IPS-18c (cell line): ENCODE data around the gene SELENOK.

Experiments
- H3K4me3 ChIP-seq: 2 replicates; pipeline ENCODE4 v1.7.0; 2013; ENCODE audit warnings: low read depth, mild to moderate bottlenecking, low read length, moderate library complexity; ENCODE audit not compliant: insufficient read depth
- H3K9me3 ChIP-seq: one replicate; pipeline ENCODE4 v1.6.1; 2013; ENCODE audit warnings: mild to moderate bottlenecking, low read length, moderate library complexity; ENCODE audit not compliant: control insufficient read depth, insufficient read depth

Gene SELENOK

DNA sequence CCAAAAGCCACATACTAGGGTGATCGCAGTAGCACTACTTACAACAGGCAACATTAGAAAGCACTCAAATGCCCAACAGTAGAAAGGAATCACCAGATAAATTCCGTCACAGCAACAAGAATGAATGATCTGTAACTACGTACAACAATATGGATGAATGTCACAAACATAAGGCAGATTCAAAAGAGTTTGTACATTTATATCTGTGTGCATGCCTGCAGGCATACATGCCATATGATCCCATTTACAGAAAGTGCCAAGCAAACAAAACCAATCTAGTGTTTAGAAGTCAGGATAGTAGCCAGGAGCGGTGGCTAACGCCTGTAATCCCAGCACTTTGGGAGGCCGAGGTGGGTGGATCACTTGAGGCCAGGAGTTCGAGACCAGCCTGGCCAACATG is 41.7 kb downstream of the SELENOK start:
- no peak overlapping the region for H3K4me3 ChIP-seq
- no peaks in the 10 kb centered on the region for H3K9me3 ChIP-seq

GRCh38 chr3:53846851-53847155 is 44.9 kb downstream of the SELENOK start:
- H3K4me3 ChIP-seq: peak overlapping the region; percentile 66
- H3K9me3 ChIP-seq: no peaks in the 10 kb centered on the region

DNA sequence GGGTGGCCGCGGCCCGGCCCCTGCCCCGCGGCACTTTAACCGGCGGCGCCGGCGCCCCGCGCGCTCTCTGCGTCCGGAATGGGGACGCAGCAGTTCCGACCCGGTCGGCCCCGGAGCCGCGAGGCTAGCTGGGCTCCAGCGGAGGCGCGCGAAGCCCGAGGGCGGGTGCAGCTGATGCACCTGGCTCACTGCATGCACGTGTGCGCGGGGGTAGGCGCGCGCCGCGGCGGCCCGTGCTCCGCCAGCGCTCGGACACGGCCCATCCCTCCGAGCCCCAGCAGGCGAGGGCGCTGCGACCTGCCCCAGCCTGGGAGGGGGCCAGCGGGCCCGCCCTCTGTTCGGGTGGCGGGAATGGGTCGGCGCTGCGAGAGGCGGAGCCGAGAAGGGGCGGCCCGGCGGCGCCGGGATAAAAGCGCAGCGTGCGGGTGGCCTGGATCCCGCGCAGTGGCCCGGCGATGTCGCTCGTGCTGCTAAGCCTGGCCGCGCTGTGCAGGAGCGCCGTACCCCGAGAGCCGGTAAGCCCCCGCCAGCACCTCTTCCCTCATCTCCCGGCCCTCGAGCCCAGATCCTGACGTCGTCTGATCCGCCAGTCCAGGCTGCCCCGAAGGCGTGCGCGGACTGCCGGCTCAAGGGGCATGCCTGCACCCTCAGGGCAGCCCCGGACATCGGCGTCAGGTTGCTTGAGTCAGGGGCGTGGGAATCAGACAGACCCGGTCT is 45.4 kb downstream of the SELENOK start, which contains the start of the genes CHDH and IL17RB:
CHDH (minus strand) TSS at position 286 of the 717 bp plus-strand sequence. CDS start 22,411 bp downstream, outside the sequence.
IL17RB (plus strand) TSS at position 435 of the 717 bp plus-strand sequence; CDS start at position 456, 21 bp downstream.
- Histone ChIP-seq H3K4me3 (peak within 1 kb of the TSS; percentile 66), H3K9me3 (no peaks in the 10 kb centered on the region)

- Histone ChIP-seq H3K9me3 (no peaks in the 10 kb centered on the region), H3K4me3 (peak overlapping the region; percentile 66)
Measured at GRCh38 chr3:53845881-53846133, 45.9 kb downstream of the SELENOK start.

DNA sequence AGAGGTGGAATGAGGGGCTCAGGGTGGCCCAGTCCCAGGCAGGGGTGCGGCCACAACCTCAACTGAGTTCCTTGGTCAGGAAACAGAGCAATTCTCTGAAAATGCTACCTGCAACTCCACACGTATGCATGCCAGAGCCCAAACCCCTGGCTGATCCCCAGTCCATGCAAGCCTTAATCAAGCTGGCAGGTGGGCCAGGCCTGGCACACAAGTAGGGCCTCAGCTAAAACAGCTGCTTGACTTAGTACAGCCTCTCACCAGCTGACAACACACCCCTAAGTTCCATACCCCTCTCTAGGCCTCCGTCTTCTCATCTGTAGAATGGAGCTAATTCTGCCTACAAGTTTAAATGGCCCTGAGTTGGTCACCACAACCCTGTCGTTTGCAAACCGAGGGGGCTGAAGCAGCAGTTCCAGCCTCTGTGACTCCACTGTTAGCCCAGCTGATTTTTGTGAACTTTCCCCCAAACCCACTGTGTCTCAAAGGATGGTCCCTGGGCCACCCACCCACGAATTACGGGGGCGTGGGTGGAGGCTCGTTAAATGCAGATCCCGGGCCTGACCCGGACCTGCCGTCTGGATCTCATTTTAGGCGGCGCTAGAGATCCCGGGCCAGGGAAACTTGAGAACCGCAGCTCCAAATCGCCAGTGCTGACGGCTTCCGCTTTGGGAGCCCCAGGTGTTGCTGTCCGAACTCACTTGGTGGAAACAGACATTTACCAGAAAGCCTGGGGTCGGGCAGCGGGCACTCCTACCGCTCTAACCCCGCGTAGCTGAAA is 46.4 kb downstream of the SELENOK start:
- H3K9me3 ChIP-seq: no peaks in the 10 kb centered on the region
- peak overlapping the region; percentile 66 for H3K4me3 ChIP-seq

GRCh38 chr3:53844262-53845102 is 47.2 kb downstream of the SELENOK start:
- no peak overlapping the region for H3K4me3 ChIP-seq
- no peaks in the 10 kb centered on the region for H3K9me3 ChIP-seq

DNA sequence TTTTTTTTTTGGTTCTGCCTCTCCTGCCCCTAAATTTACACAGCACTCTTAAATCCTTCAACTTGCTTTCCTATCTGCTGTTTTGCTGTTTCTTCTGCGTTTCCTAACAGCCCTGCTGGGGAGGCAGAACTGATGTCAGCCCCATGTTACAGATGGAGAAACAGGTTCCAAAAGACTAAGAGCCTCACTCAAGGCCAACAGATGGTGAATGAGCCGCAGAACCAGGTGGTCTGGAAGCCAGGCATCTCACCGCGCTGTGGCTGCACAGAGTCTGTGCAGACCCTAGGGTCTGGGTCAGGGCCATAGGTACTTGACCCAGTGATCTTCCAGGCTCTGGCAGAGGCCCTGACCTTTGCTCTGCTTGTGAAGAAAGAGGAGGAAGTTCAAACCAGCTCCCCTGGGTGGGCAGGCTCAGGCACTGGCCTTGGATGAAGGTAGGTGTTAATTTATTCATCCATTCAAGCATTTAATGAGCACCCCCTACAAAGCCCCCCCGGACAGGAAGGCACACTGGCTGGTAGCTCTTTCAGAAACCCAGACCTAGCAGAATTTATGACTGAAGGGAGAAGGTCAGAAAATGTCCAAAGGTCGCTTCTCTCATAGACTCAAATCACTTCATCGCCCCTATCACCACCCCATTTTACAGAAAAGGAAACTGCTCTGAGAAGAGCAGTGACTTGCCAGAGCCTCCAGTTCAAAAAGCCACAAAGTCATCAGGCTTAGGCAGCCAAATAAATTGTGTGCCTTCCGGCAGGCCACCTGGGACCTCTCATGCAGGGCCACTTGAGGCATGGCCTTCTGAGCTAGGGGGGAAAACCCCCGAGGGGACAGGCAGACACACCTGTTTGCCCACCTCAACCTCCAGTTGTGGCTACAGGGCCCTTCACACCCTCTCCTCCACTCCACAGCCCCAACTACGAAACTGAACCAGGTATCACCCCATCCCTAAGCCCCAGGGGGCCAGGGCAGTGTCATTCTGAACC is 48.2 kb downstream of the SELENOK start:
- Histone ChIP-seq H3K4me3 (no peak overlapping the region), H3K9me3 (no peaks in the 10 kb centered on the region)

DNA sequence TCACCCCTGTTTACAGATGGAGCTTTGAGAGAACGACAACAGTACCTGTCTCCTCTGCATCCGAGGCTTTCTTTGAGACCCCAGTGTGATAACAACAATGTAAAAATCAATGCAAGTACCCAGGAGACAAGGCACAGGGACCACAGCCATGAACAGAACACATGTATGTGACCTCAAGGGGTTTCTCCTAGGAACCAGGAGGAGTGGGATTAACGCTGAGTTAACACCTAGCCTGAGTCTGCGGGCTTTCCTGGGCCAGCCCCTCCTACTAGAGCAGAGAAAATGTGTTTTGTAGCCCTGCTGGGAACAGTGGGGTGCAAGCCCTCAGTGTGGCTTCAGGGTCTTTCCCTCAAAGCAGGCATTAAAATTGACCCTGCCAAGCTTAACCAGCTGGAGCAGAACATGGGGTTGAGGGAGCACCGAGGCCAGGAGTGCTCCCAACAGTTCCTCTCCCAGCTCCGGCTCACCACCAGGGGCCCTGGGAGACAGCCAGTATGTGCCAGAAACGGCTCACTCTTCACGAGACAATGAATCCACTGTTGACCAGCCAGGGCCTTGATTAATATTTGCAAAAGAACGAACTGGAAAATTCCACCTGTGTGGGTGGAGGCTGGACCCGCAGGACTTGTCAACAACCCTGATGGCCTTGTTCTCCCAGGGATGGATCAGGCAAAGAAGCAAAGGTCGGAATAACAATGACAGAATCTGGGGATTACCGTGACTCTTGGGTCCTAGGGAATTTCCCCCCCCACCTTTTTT is 49.0 kb downstream of the SELENOK start:
- H3K4me3 ChIP-seq: no peak overlapping the region
- no peaks in the 10 kb centered on the region for H3K9me3 ChIP-seq

- no peaks in the 10 kb centered on the region for H3K9me3 ChIP-seq
- no peak overlapping the region for H3K4me3 ChIP-seq
Measured at GRCh38 chr3:53841296-53841695, 50.4 kb downstream of the SELENOK start.

GRCh38 chr3:53837331-53837730 is 54.3 kb downstream of the SELENOK start:
- H3K9me3 ChIP-seq: no peaks in the 10 kb centered on the region
- no peak overlapping the region for H3K4me3 ChIP-seq

DNA sequence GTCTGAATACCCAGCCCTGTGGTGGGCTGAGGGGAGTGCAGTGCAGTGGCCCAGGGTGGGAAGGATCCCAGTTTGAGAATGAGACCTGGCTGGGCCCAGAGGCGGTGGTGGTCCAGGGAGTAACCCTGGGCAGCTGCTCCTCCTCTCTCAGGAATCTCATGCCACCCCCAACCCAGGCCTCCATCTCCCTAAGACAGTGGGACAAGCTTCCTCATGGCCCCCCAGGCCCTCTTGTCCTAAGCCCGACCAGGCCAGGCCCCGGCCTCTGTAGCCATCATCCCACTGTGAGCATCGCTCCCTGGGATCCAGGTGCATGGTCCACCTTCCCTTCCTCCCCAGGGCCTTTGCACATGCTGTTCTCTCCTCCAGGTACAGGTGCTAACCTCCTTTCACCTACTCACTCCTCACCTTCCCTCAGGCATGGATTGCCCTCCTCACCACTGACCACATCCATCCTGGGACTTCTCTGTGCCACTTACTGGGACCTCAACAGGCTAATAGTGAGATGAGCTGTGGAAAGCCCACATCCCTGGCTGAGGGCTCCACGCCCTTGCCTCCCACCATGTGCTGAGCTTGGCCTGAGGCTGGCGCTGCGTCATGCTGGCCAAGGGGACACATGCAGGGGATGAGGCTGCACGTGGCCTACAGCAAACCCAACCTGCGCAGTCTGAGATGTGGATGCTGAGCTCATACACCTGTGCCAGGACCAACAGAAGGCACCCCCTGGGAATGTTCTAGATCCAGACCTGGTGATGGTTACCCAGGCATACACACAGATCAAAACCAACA is 55.4 kb downstream of the SELENOK start:
- H3K9me3 ChIP-seq: no peaks in the 10 kb centered on the region
- H3K4me3 ChIP-seq: no peak overlapping the region

DNA sequence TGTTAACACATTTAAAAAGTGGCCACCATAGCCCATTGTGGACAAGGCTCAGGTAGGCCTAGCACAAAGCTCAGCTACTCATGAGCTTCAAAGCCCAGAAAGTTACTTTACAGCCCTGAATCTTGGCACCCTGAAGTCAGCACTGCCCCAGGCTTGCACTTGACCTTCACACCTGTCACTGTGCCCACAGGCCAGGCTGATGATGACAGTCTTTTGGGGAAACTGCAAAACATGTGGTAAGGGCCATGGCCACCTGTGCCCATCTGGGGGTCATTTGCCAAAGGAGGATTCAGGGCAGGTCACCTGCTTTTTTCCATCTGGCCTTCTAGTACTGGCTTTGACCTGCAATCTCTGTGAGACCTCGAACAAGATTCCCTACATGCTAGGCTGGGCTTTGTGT is 56.4 kb downstream of the SELENOK start:
- Histone ChIP-seq H3K9me3 (no peaks in the 10 kb centered on the region), H3K4me3 (no peak overlapping the region)

DNA sequence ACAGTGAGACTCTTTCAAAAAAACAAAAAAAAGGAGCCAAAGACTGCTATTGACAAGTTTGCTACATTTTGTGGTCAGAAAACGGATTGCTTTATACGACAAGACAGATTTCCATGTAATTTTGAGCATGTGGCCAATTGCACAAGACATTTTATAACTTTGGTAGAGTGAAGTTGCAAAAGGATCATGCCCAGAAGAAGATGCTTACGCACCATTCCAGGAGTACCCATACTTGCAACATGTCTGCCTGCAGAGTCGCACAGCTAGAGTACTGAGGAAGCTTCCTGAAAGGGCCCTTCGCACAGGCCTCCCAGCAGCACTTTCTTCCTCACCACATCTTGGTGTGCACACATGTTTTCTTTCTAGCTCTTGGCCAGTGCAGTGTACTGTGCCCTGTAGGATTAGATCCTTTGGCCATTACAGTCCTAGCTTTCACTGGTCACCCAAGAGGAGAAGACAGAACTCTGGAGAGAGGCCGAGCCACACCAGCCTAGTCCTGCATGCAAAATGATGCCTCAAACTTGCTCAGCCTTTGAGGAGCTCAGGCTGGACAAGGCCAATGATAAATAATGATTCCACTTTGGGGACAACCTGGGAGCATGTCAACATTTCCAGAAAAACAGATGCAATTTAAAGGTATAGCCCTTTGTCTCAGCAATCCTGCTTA is 57.1 kb downstream of the SELENOK start:
- no peaks in the 10 kb centered on the region for H3K9me3 ChIP-seq
- H3K4me3 ChIP-seq: no peak overlapping the region
